Keratinocyte (primary cell): Measurements from ENCODE around the gene CAPZA1. TPM values are rescaled to one million over a fixed set of nuclear protein-coding genes. Genes with fewer than 3 reads are reported as not detected.

Experiments used
- DNase-seq: peaks from one replicate; pipeline ENCODE4 v3.0.0-alpha.2; 2011; ENCODE audit warnings: low read depth, missing footprints, low spot score
- FAIRE-seq: peaks from 2 replicates; lab custom pipeline; 2011; peaks lifted over from hg19 to GRCh38; lab: Jason Lieb, UNC
- H2AFZ ChIP-seq: 2 replicates; pipeline ENCODE4 v1.6.0; 2012; ENCODE audit warnings: low read length, control low read depth, inconsistent platforms; ENCODE audit not compliant: control insufficient read depth
- H3K27ac ChIP-seq: 2 replicates; pipeline ENCODE4 v1.5.1; 2011; ENCODE audit warnings: low read length; ENCODE audit not compliant: control insufficient read depth, insufficient read depth
- H3K27me3 ChIP-seq: 3 replicates; pipeline ENCODE4 v1.6.0; 2011; ENCODE audit warnings: low read length; ENCODE audit not compliant: control insufficient read depth, insufficient read depth; ENCODE audit errors: extremely low read depth
- H3K36me3 ChIP-seq, 2 experiments: 2 replicates in 1 of 2; 3 replicates in 1 of 2; pipeline ENCODE4 v1.5.1; 2011; ENCODE audit warnings: low read length in 2 of 2, mild to moderate bottlenecking in 1 of 2; ENCODE audit not compliant: control insufficient read depth in 2 of 2, insufficient read depth in 2 of 2; ENCODE audit errors: extremely low read depth in 1 of 2
- H3K4me1 ChIP-seq: 3 replicates; pipeline ENCODE4 v1.5.1; 2011; ENCODE audit warnings: low read length; ENCODE audit not compliant: control insufficient read depth, insufficient read depth; ENCODE audit errors: extremely low read depth
- H3K4me2 ChIP-seq: 3 replicates; pipeline ENCODE4 v1.6.0; 2011; ENCODE audit warnings: low read depth, low read length; ENCODE audit not compliant: control insufficient read depth, insufficient read depth; ENCODE audit errors: extremely low read depth
- H3K4me3 ChIP-seq, 3 experiments: fragments of 200-600 bp in 1 of 3; sonication (generic) in 1 of 3; 2 replicates in 2 of 3; 3 replicates in 1 of 3; pipeline ENCODE4 v1.5.1; 2011 to 2016; ENCODE audit warnings: low read length in 3 of 3, mild to moderate bottlenecking in 3 of 3, control low read depth in 2 of 3, inconsistent platforms in 1 of 3, low read depth in 1 of 3, mixed read lengths in 1 of 3, mixed run types in 1 of 3, moderate library complexity in 1 of 3; ENCODE audit not compliant: control insufficient read depth in 2 of 3, insufficient read depth in 2 of 3; ENCODE audit errors: extremely low read depth in 1 of 3
- H3K79me2 ChIP-seq: 2 replicates; pipeline ENCODE4 v1.6.0; 2012; ENCODE audit warnings: low read length; ENCODE audit not compliant: control insufficient read depth, insufficient read depth
- H3K9ac ChIP-seq: 3 replicates; pipeline ENCODE4 v1.6.0; 2011; ENCODE audit warnings: low read length; ENCODE audit not compliant: control insufficient read depth, insufficient read depth; ENCODE audit errors: extremely low read depth
- H3K9me1 ChIP-seq: 3 replicates; pipeline ENCODE4 v1.6.0; 2011; ENCODE audit warnings: low read length; ENCODE audit not compliant: control insufficient read depth, insufficient read depth; ENCODE audit errors: extremely low read depth
- H3K9me3 ChIP-seq: 2 replicates; pipeline ENCODE4 v1.5.1; 2012; ENCODE audit warnings: low read depth, low read length; ENCODE audit not compliant: control insufficient read depth
- H4K20me1 ChIP-seq: 3 replicates; pipeline ENCODE4 v1.6.0; 2011; ENCODE audit warnings: low read length; ENCODE audit not compliant: control insufficient read depth, insufficient read depth; ENCODE audit errors: extremely low read depth
- EZH2 ChIP-seq: IDR thresholded peaks from one replicate; pipeline ENCODE4 v1.6.1; 2012; ENCODE audit warnings: inconsistent platforms, mild to moderate bottlenecking, low read length, moderate library complexity
- dilution Hi-C: fragments of 300-500 bp; cut with MboI; formaldehyde crosslinking; loops from one replicate; pipeline ENCODE4 v1.7.0; 2020; ENCODE audit warnings: low sequenced_read_pairs; ENCODE audit not compliant: extremely low pct_ligation_motif_present
- polyA plus RNA-seq, 5 experiments: library from polyadenylated mRNA; depleted of rRNA in 3 of 5; stranded (reverse) in 3 of 5; stranded (forward) in 1 of 5; unstranded in 1 of 5; fragments of >200 nt; gene quantifications; 1 replicate in 1 of 5; 2 replicates in 3 of 5; 3 replicates in 1 of 5; pipeline versions ENCODE4 v1.2.1 to v1.2.3, GENCODE V29; 2011 to 2012; ENCODE audit warnings: missing spikeins in 2 of 5, low read depth in 1 of 5, low replicate concordance in 1 of 5
- TF ChIP-seq, protein P1 (sequence below), 3 experiments: IDR thresholded peaks in 1 of 3; conservative IDR thresholded peaks in 1 of 3; optimal IDR thresholded peaks in 1 of 3; 2 replicates in 2 of 3; 3 replicates in 1 of 3; pipeline versions ENCODE3 to v1.5.1; 2011; ENCODE audit warnings: low read length in 3 of 3, mild to moderate bottlenecking in 3 of 3, moderate library complexity in 2 of 3, control low read depth in 1 of 3, inconsistent platforms in 1 of 3; ENCODE audit not compliant: insufficient read depth in 2 of 3; ENCODE audit errors: extremely low read depth in 1 of 3

CAPZA1 gene
- polyA plus RNA-seq, 1 donor (not counting 4 experiments of a cell fraction or from before 2014, with no cell fraction given): 239 TPM

DNA sequence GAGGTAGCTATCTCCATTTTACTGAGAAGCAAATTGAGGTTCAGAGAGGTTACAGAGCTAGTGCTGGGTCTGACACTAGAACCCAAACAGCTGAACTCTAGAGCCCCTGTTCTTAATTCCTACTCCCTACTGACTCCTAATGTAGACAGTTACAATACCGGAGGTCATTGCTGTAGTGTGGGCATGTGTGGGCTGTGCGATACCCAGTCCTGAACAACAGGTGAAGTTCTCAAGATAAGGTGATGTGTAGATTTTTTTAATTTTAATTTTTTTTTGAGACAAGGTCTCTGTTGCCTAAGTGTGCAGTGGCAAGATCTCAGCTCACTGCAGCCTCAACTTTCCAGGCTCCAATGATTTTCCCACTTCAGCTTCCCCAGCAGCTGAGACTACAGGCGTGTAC lies 88.9 kb downstream of the CAPZA1 start:
- no peak for FAIRE-seq
- Histone ChIP-seq H3K27ac (no peak overlapping the region), H3K27me3 (no peaks in the 10 kb centered on the region), H2AFZ (no peak overlapping the region), H4K20me1 (no peaks in the 10 kb centered on the region), H3K4me3 (no peak overlapping the region), H3K4me1 (peaks cover 31% of the 10 kb centered on the region), H3K4me2 (no peak overlapping the region), H3K9me3 (no peaks in the 10 kb centered on the region), H3K79me2 (peaks cover 31% of the 10 kb centered on the region), H3K36me3 (peaks cover 13 to 20% of the 10 kb centered on the region in 2 experiments), H3K9ac (no peak overlapping the region), H3K9me1 (peaks cover 4% of the 10 kb centered on the region)
- DNase-seq: no peak
- TF ChIP-seq EZH2: no peak
- TF ChIP-seq, protein P1, sequence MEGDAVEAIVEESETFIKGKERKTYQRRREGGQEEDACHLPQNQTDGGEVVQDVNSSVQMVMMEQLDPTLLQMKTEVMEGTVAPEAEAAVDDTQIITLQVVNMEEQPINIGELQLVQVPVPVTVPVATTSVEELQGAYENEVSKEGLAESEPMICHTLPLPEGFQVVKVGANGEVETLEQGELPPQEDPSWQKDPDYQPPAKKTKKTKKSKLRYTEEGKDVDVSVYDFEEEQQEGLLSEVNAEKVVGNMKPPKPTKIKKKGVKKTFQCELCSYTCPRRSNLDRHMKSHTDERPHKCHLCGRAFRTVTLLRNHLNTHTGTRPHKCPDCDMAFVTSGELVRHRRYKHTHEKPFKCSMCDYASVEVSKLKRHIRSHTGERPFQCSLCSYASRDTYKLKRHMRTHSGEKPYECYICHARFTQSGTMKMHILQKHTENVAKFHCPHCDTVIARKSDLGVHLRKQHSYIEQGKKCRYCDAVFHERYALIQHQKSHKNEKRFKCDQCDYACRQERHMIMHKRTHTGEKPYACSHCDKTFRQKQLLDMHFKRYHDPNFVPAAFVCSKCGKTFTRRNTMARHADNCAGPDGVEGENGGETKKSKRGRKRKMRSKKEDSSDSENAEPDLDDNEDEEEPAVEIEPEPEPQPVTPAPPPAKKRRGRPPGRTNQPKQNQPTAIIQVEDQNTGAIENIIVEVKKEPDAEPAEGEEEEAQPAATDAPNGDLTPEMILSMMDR (optimal IDR thresholded peaks at IDR 0.05 in 1 of 3, IDR thresholded peaks at IDR 0.05 in 1 of 3, conservative IDR thresholded peaks at IDR 0.05 in 1 of 3; ENCODE audit: extremely low read depth in 1 of 3, insufficient read depth in 2 of 3, low read length in 3 of 3): no peak
- dilution Hi-C loops: no loop called here

DNA sequence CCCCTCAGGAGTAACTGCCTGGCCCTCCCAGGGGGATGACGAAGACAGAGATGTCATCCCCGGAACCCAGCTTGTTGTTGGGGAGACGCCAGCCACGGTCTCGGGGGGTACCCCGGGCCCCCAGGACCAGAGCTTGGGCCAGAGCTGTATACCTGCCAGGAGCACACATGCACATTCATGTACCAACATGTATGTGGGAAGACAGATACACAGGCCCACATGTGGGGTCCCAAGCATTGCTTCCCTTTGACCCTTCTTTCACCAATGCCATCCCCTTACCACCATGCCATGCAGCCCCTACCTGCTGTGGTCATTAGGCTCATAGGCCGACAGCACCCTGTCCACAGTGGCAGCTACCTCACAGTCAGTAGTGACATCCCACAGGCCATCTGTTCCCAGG lies 90.5 kb downstream of the CAPZA1 start:
- Histone ChIP-seq H3K4me2 (no peak overlapping the region), H3K9me3 (no peaks in the 10 kb centered on the region), H3K4me1 (peaks cover 14% of the 10 kb centered on the region), H3K36me3 (peaks cover 10 to 12% of the 10 kb centered on the region in 2 experiments), H4K20me1 (no peaks in the 10 kb centered on the region), H3K79me2 (peaks cover 16% of the 10 kb centered on the region), H3K27me3 (no peaks in the 10 kb centered on the region), H2AFZ (no peak overlapping the region), H3K27ac (no peak overlapping the region), H3K9me1 (no peaks in the 10 kb centered on the region), H3K4me3 (no peak overlapping the region), H3K9ac (no peak overlapping the region)
- no peak for DNase-seq
- TF ChIP-seq EZH2: no peak
- no peak for FAIRE-seq
- dilution Hi-C loops: no loop called here

DNA sequence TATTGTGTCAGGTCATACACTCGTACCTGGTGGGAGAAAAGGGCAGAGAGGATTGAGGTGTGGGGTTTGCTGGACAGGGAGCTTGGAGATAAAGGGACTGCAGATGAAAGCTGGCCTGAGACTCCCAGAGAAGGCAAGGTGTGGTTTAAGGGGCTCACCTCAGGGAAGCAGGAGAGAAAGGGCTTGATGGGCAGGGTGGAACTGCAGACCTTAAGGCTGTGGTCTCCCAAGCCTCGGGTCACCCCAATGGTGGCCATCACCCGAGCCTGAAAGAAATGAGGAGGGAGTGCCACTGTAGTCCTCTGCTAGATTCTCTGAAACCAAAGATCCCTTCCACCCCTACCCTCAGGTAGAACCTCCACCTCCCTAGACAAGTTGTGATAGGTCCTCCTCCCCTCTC lies 91.0 kb downstream of the CAPZA1 start:
- Histone ChIP-seq H3K9me3 (no peaks in the 10 kb centered on the region), H3K27ac (no peak overlapping the region), H3K27me3 (no peaks in the 10 kb centered on the region), H3K9me1 (no peaks in the 10 kb centered on the region), H3K4me2 (no peak overlapping the region), H3K4me3 (no peak overlapping the region), H3K79me2 (peaks cover 13% of the 10 kb centered on the region), H4K20me1 (no peaks in the 10 kb centered on the region), H3K9ac (no peak overlapping the region), H2AFZ (no peak overlapping the region), H3K36me3 (peaks cover 10 to 12% of the 10 kb centered on the region in 2 experiments), H3K4me1 (peaks cover 10% of the 10 kb centered on the region)
- dilution Hi-C loops: no loop called here
- DNase-seq (no peak), FAIRE-seq (no peak)
- TF ChIP-seq, protein P1 (optimal IDR thresholded peaks at IDR 0.05 in 1 of 3, IDR thresholded peaks at IDR 0.05 in 1 of 3, conservative IDR thresholded peaks at IDR 0.05 in 1 of 3; ENCODE audit: extremely low read depth in 1 of 3, insufficient read depth in 2 of 3, low read length in 3 of 3): no peak
- TF ChIP-seq EZH2: no peak
